ENCODE measurements around the gene RFX4. TPM values are rescaled to one million over a fixed set of nuclear protein-coding genes. Genes with fewer than 3 reads are reported as not detected.

The RFX4 gene
- total and polyA plus RNA-seq, 2 of the 8 experiments (the other 6 are each of a cell fraction or from before 2014, with no cell fraction given) = 0.06 TPM; not detected in 1

DNA sequence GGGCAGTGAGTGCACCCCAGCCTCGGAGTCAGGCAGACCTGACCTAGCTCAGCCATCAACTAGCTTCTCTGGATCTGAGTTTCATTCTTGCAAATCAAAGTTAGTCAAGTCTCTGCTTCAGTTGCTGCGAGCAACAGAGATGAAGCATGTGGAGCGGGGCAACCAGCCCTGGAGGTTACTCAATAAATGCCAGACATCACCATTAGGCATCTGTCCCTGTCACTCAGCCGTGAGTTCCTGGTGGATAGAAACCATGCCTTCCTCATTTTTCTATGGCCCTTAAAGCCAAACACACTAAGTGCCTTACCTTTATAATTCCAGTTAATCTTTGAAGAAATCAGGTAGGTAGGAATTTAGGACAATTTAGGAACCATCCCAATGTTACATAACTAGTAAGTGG lies 19.3 kb downstream of the RFX4 start:
- Histone ChIP-seq H2BK12ac (ENCODE audit: low read depth, low read length) (0 out of 2 replicates have a peak overlapping the region, but pooled peaks have one; percentile 21), H3K27me3 (replicated peaks in 1 of 4; ENCODE audit: control insufficient read depth in 3 of 4, extremely low read depth in 1 of 4, insufficient read depth in 3 of 4, low read length in 3 of 4) (peaks cover 0 to 4% (median 0%) of the 10 kb centered on the region in 4 experiments; a peak in 1 of 7 replicates), H4K20me1 (replicated peaks in 1 of 2; ENCODE audit: control insufficient read depth in 1 of 2, insufficient read depth in 2 of 2, low read length in 2 of 2) (no peaks in the 10 kb centered on the region), H3K4me1 (replicated peaks in 1 of 4; ENCODE audit: control insufficient read depth in 3 of 4, insufficient read depth in 4 of 4, low read length in 3 of 4) (peaks cover 6 to 13% (median 11%) of the 10 kb centered on the region in 4 experiments), H2BK20ac (ENCODE audit: low read length) (peak overlapping the region; percentile 51; the same call in 1 of the 2 replicates), H2BK5ac (ENCODE audit: low read depth, low read length) (peak overlapping the region; percentile 21; the same call in 1 of the 2 replicates), H3K27ac (ENCODE audit: low read depth, low read length) (no peak overlapping the region), H4K5ac (ENCODE audit: insufficient read length, low read depth, low read length) (no peak overlapping the region), H3K4me3 (ENCODE audit: extremely low read depth in 1 of 4, insufficient read depth in 2 of 4, low read depth in 3 of 4, low read length in 4 of 4) (no peak overlapping the region), H3K36me3 (ENCODE audit: control insufficient read depth in 2 of 4, insufficient read depth in 4 of 4, low read length in 3 of 4) (no peaks in the 10 kb centered on the region), H2BK15ac (ENCODE audit: low read length) (no peak overlapping the region), H3K14ac (ENCODE audit: insufficient read length) (no peak overlapping the region), H3K79me2 (ENCODE audit: control insufficient read depth in 1 of 2, insufficient read depth in 2 of 2, low read length in 2 of 2) (no peaks in the 10 kb centered on the region), H4K8ac (ENCODE audit: extremely low read depth, insufficient read depth, low read length) (no peak overlapping the region), H3K23me2 (ENCODE audit: low read depth, low read length) (0 out of 2 replicates have a peak, but pooled peaks cover 4% of the 10 kb centered on the region), H2AK5ac (ENCODE audit: low read depth, low read length) (no peak overlapping the region), H3K4ac (replicated peaks; ENCODE audit: insufficient read length, low read depth, low read length) (no peak overlapping the region), H2AFZ (ENCODE audit: low read length) (no peak overlapping the region), H3K18ac (ENCODE audit: extremely low read depth, low read length) (no peak overlapping the region), H3K56ac (replicated peaks; ENCODE audit: insufficient read length, low read depth, low read length) (no peak overlapping the region), H3K9ac (replicated peaks in 1 of 4; ENCODE audit: extremely low read depth in 1 of 4, low read depth in 3 of 4, low read length in 3 of 4) (no peak overlapping the region), H3K4me2 (ENCODE audit: insufficient read depth in 1 of 2, low read depth in 2 of 2, low read length in 2 of 2) (no peak overlapping the region), H3K79me1 (ENCODE audit: low read depth, low read length) (no peaks in the 10 kb centered on the region), H3K9me3 (ENCODE audit: insufficient read depth in 2 of 2, low read depth in 1 of 2, low read length in 1 of 2) (no peaks in the 10 kb centered on the region), H3K23ac (ENCODE audit: insufficient read length) (no peak overlapping the region), H2BK120ac (replicated peaks; ENCODE audit: low read depth, low read length) (no peak overlapping the region), H4K91ac (replicated peaks; ENCODE audit: insufficient read length, low read length) (no peak overlapping the region)
- 93% methylated on average over 4 of the region's 4 CpGs; no CpG with 5 or more reads in 1 of the 2 experiments for WGBS, 2 experiments (ENCODE audit: extremely low coverage in 1 of 2, insufficient coverage in 1 of 2, insufficient read length in 1 of 2, insufficient replicate concordance in 2 of 2, low coverage in 1 of 2, low lambda C conversion rate in 2 of 2, missing lambda C conversion rate in 1 of 2)
- TF ChIP-seq JUN (IDR thresholded peaks at IDR 0.05; ENCODE audit: low read depth, low read length) (no peak), CHD1 (IDR thresholded peaks at IDR 0.05; ENCODE audit: low read depth, low read length) (no peak), USF2 (IDR thresholded peaks at IDR 0.05; ENCODE audit: low read length) (no peak), ASH2L (IDR thresholded peaks at IDR 0.05; ENCODE audit: low read length) (no peak), FOSL1 (IDR thresholded peaks at IDR 0.05; ENCODE audit: insufficient read depth, low read depth, low read length) (no peak), SUZ12 (IDR thresholded peaks at IDR 0.05; ENCODE audit: low read length) (no peak), CBX8 (IDR thresholded peaks at IDR 0.05; ENCODE audit: borderline replicate concordance, low read depth, low read length) (no peak), KDM4A (IDR thresholded peaks at IDR 0.05; ENCODE audit: low read depth, low read length, severe bottlenecking) (no peak), SP1 (IDR thresholded peaks at IDR 0.05; ENCODE audit: low read depth, low read length) (no peak), HDAC6 (IDR thresholded peaks at IDR 0.05; ENCODE audit: low read depth, low read length) (no peak), SRF (IDR thresholded peaks at IDR 0.05; ENCODE audit: low read depth, low read length) (no peak), POU5F1 (IDR thresholded peaks at IDR 0.05; ENCODE audit: low read depth, low read length) (no peak), POLR2AphosphoS5 (IDR thresholded peaks at IDR 0.05; ENCODE audit: low read depth, low read length) (no peak), RFX5 (IDR thresholded peaks at IDR 0.05; ENCODE audit: borderline replicate concordance, low read depth, low read length) (no peak)
- ChIA-PET CTCF (ENCODE audit: partially characterized antibody) (interaction anchor here (1.1 to 1.2 kb wide), 2 partner anchors 16 to 240 kb away, joined by 3 read pairs; no protein-coding TSS in a partner anchor), POLR2A (ENCODE audit: partially characterized antibody) (no interaction called here)
- FAIRE-seq = no peak
- no peak for DNase-seq (ENCODE audit: low read depth in 1 of 2, low spot score in 2 of 2)
